ENCODE data around the gene SLCO3A1.

DNA sequence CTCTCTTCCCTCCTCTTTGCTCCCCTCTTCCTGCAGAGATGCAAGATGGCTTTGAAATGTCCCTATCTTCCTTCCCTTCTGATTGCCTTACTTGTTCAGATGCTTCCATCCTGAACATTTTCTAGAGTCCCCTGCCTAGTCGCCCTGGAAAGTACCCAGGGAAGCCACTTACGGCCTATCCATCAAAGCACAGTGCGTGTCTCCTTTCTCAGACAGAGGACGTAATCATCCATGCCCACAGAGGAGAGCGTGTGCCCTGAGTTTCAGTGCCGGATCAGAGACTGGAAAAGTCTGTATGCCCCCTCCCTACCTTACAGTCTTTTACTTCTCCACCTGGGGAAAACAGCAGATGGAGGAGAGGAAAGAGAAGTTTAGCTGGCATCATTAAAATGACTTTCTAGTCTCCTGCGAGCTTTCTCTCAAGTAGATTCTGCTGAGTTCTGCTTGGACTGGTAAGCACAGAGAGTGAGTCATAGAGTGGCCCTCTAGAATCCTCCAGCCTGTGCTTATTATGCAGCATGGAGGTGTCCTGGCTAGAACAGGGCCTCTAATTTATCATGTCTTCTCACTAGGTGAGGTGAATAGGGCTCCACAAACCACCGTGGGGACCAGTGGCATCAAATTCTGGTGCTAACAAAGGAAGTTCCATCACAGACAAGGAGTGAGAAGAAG, 114.6 kb downstream of the SLCO3A1 start:
- TF ChIP-seq, protein P1, sequence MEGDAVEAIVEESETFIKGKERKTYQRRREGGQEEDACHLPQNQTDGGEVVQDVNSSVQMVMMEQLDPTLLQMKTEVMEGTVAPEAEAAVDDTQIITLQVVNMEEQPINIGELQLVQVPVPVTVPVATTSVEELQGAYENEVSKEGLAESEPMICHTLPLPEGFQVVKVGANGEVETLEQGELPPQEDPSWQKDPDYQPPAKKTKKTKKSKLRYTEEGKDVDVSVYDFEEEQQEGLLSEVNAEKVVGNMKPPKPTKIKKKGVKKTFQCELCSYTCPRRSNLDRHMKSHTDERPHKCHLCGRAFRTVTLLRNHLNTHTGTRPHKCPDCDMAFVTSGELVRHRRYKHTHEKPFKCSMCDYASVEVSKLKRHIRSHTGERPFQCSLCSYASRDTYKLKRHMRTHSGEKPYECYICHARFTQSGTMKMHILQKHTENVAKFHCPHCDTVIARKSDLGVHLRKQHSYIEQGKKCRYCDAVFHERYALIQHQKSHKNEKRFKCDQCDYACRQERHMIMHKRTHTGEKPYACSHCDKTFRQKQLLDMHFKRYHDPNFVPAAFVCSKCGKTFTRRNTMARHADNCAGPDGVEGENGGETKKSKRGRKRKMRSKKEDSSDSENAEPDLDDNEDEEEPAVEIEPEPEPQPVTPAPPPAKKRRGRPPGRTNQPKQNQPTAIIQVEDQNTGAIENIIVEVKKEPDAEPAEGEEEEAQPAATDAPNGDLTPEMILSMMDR (IDR thresholded peaks at IDR 0.05) = no peak
- TF ChIP-seq POLR2A (IDR thresholded peaks at IDR 0.05) = no peak
